ENCODE results near the gene TRIM26. TPM values are rescaled to one million over a fixed set of nuclear protein-coding genes. Genes with fewer than 3 reads are reported as not detected.

The TRIM26 gene
- total and polyA plus RNA-seq, 8 donors, result 29.4 to 51.3 (median 31.9) TPM

GRCh38 chr6:30194797-30195690 lies 18.2 kb downstream of the TRIM26 start:
- intact Hi-C loops (cut with DNase I), result no loop called here
- H3K9me3 ChIP-seq, result no peaks in the 10 kb centered on the region
- peaks cover 0 to under 1% of the 10 kb centered on the region in 2 donors for H3K4me1 ChIP-seq
- DNase-seq (no peak), ATAC-seq (no peak)
- no peak overlapping the region for H3K27ac ChIP-seq
- no peaks in the 10 kb centered on the region for H3K27me3 ChIP-seq
- peaks cover 0 to 95% of the 10 kb centered on the region in 2 donors for H3K36me3 ChIP-seq
- TF ChIP-seq CTCF (IDR thresholded peaks at IDR 0.05), result no peak
- H3K4me3 ChIP-seq, result no peak overlapping the region

- intact Hi-C loops (cut with DNase I), result no loop called here
- no peak for DNase-seq
- no peak for ATAC-seq
- Histone ChIP-seq H3K27me3 (no peaks in the 10 kb centered on the region), H3K36me3 (peaks cover 0 to 93% of the 10 kb centered on the region in 2 donors), H3K27ac (no peak overlapping the region), H3K4me1 (no peaks in the 10 kb centered on the region), H3K9me3 (no peaks in the 10 kb centered on the region), H3K4me3 (no peak overlapping the region)
- TF ChIP-seq CTCF (IDR thresholded peaks at IDR 0.05), result no peak
Measured at GRCh38 chr6:30192076-30192475, 21.1 kb downstream of the TRIM26 start.

DNA sequence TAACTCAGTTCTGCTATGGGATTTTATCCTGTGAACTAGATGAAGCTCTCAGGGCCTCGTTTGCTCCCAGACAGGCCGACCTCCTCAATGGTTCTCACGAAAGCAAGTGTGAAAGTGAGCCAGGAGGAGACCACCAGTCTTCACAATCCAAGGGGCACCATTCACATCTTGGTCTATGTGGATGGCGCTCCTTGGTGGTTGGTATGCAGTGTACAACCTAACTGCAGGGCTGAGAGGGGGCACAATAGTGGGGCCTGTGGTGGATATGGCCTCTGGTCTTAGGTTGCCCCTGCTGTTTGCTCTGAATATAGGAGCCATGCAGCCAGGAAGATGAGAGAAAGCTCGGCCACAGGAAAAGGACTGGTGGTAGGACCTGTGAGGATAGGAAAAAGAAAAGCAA lies 24.7 kb downstream of the TRIM26 start:
- Histone ChIP-seq H3K27me3 (no peaks in the 10 kb centered on the region), H3K27ac (no peak overlapping the region), H3K36me3 (peaks cover 0 to 84% of the 10 kb centered on the region in 2 donors), H3K9me3 (no peaks in the 10 kb centered on the region), H3K4me3 (no peak overlapping the region), H3K4me1 (no peaks in the 10 kb centered on the region)
- intact Hi-C loops (cut with DNase I), result no loop called here
- no peak for TF ChIP-seq CTCF (IDR thresholded peaks at IDR 0.05)
- DNase-seq (no peak), ATAC-seq (no peak)

GRCh38 chr6:30185846-30186484 lies 27.2 kb downstream of the TRIM26 start:
- no peak for ATAC-seq
- H3K36me3 ChIP-seq, result peaks cover 0 to 62% of the 10 kb centered on the region in 2 donors
- intact Hi-C loops (cut with DNase I), result no loop called here

More at GRCh38 chr6:30185846-30186484, 27.2 kb downstream of the TRIM26 start:
- H3K27ac ChIP-seq, result no peak overlapping the region
- H3K9me3 ChIP-seq, result no peaks in the 10 kb centered on the region
- DNase-seq, result no peak
- TF ChIP-seq CTCF (IDR thresholded peaks at IDR 0.05), result no peak
- H3K27me3 ChIP-seq, result no peaks in the 10 kb centered on the region
- no peaks in the 10 kb centered on the region for H3K4me1 ChIP-seq
- no peak overlapping the region for H3K4me3 ChIP-seq

Measured in left lung (tissue), 10 donors.